Neural progenitor cell (in vitro differentiated cells): Measurements from ENCODE around the gene KDM3B. TPM values are rescaled to one million over a fixed set of nuclear protein-coding genes. Genes with fewer than 3 reads are reported as not detected.
A peak's percentile ranks its signal among the peaks of the same experiment; 100 is the strongest.

ENCODE experiments used
- DNase-seq: peaks from one replicate; pipeline ENCODE4 v3.0.0-alpha.2; 2016; ENCODE audit warnings: low spot score
- H2AFZ ChIP-seq: fragments of 200-600 bp; sonication (generic); replicated peaks from 2 replicates; pipeline ENCODE4 v1.6.1; 2016; ENCODE audit warnings: antibody characterized with exemption
- H3F3A ChIP-seq: fragments of 200-600 bp; sonication (generic); 2 replicates; pipeline ENCODE4 v1.6.1; 2016; ENCODE audit warnings: antibody characterized with exemption, low read depth
- H3K27ac ChIP-seq: fragments of 200-600 bp; sonication (generic); 2 replicates; pipeline ENCODE4 v1.5.1; 2016; ENCODE audit warnings: mild to moderate bottlenecking
- H3K27me3 ChIP-seq: fragments of 200-600 bp; sonication (generic); 2 replicates; pipeline ENCODE4 v1.6.1; 2016; ENCODE audit warnings: mild to moderate bottlenecking, moderate library complexity
- H3K36me3 ChIP-seq: fragments of 200-600 bp; sonication (generic); 2 replicates; pipeline ENCODE4 v1.5.1; 2016
- H3K4me1 ChIP-seq: fragments of 200-600 bp; sonication (generic); 2 replicates; pipeline ENCODE4 v1.6.1; 2016; ENCODE audit warnings: mixed run types
- H3K4me2 ChIP-seq: fragments of 200-600 bp; sonication (generic); 2 replicates; pipeline ENCODE4 v1.6.1; 2016
- H3K4me3 ChIP-seq: fragments of 200-600 bp; sonication (generic); 2 replicates; pipeline ENCODE4 v1.5.1; 2016
- H3K79me2 ChIP-seq: fragments of 200-600 bp; sonication (generic); 2 replicates; pipeline ENCODE4 v1.6.1; 2016; ENCODE audit warnings: low read depth
- H3K9ac ChIP-seq: fragments of 200-600 bp; sonication (generic); 2 replicates; pipeline ENCODE4 v1.6.1; 2016
- H3K9me3 ChIP-seq: fragments of 200-600 bp; sonication (generic); 2 replicates; pipeline ENCODE4 v1.5.1; 2016; ENCODE audit warnings: low read depth
- H4K20me1 ChIP-seq: fragments of 200-600 bp; sonication (generic); 2 replicates; pipeline ENCODE4 v1.6.1; 2016; ENCODE audit warnings: low read depth
- H3K27ac Mint-ChIP-seq: 3 replicates; pipeline ENCODE4 v1.8.0; 2021; ENCODE audit warnings: mixed read lengths
- H3K27me3 Mint-ChIP-seq: 2 replicates; pipeline ENCODE4 v1.8.0; 2022; ENCODE audit warnings: low read depth, mild to moderate bottlenecking, inconsistent platforms, moderate library complexity, mixed read lengths; ENCODE audit not compliant: insufficient read depth
- H3K36me3 Mint-ChIP-seq: 3 replicates; pipeline ENCODE4 v1.8.0; 2021; ENCODE audit warnings: mixed read lengths
- H3K4me1 Mint-ChIP-seq: 3 replicates; pipeline ENCODE4 v1.8.0; 2021; ENCODE audit warnings: mixed read lengths
- H3K4me3 Mint-ChIP-seq: 3 replicates; pipeline ENCODE4 v1.8.0; 2021; ENCODE audit warnings: mild to moderate bottlenecking, moderate library complexity, mixed read lengths
- H3K9me3 Mint-ChIP-seq: 3 replicates; pipeline ENCODE4 v1.8.0; 2020; ENCODE audit warnings: mixed read lengths
- EZH2 ChIP-seq: fragments of 200-600 bp; sonication (generic); IDR thresholded peaks from 2 replicates; pipeline ENCODE4 v1.6.1; 2017; ENCODE audit warnings: antibody characterized with exemption, mild to moderate bottlenecking, moderate library complexity
- EZH2phosphoT487 ChIP-seq: fragments of 200-600 bp; sonication (generic); IDR thresholded peaks from 2 replicates; pipeline ENCODE4 v1.6.1; 2017; ENCODE audit warnings: antibody characterized with exemption
- total RNA-seq: library from RNA; depleted of rRNA; stranded (reverse); fragments of >200 nt; gene quantifications from 2 replicates; pipeline ENCODE4 v1.2.3, GENCODE V29; 2015; ENCODE audit warnings: low replicate concordance
- TF ChIP-seq, protein P1 (sequence below): fragments of 200-600 bp; sonication (generic); IDR thresholded peaks from 2 replicates; pipeline ENCODE4 v1.5.1; 2017; ENCODE audit warnings: antibody characterized with exemption, mild to moderate bottlenecking

The KDM3B gene
- total RNA-seq, 1 donor from 2014 or later: 136 TPM

DNA sequence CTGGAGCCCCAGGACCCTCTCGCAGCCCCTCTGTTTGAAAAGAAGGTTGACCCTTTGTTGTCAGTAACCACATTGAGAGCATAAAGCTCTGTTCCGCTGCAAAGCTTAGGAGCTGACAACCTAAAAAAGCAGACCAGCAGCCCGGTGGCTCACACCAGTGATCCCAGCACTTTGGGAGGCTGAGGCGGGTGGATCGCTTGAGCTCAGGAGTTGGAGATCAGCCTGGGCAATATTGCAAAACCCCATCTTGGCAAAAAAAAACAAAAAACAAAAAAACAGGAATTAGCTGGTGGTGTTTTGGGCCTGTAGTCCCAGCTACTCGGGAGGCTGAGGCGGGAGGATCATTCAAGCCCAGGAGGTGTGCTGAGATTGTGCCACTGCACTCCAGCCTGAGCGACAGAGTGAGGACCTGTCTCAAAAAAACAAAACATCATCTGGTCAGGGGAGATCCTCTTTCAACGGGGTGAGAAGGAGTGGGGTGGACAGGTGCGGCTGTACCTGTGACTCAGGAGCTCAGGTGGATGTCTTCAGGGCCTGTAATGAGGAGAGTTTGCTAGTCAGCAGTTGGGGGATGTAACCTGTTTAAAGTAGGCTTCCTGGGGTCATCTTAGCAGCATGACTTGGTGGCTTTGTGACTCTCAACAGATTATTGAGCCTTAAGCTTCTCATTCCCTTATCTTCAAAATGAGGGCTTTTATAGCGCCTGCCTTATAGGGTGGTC is 85.7 kb downstream of the KDM3B start:
- no peak overlapping the region for H3K9ac ChIP-seq
- no peaks in the 10 kb centered on the region for H3K9me3 ChIP-seq
- peak overlapping the region; percentile 92 for H3K4me3 Mint-ChIP-seq
- peaks cover 16% of the 10 kb centered on the region for H3K36me3 Mint-ChIP-seq
- H3K4me3 ChIP-seq: peak overlapping the region; percentile 76
- peaks cover 9% of the 10 kb centered on the region for H3K27me3 Mint-ChIP-seq
- H3K27me3 ChIP-seq: no peaks in the 10 kb centered on the region
- H3K36me3 ChIP-seq: peaks cover 8% of the 10 kb centered on the region
- no peaks in the 10 kb centered on the region for H3K9me3 Mint-ChIP-seq
- H4K20me1 ChIP-seq: peaks cover 22% of the 10 kb centered on the region
- peaks cover 16% of the 10 kb centered on the region for H3K79me2 ChIP-seq
- TF ChIP-seq EZH2 (no peak), EZH2phosphoT487 (no peak)
- TF ChIP-seq, protein P1, sequence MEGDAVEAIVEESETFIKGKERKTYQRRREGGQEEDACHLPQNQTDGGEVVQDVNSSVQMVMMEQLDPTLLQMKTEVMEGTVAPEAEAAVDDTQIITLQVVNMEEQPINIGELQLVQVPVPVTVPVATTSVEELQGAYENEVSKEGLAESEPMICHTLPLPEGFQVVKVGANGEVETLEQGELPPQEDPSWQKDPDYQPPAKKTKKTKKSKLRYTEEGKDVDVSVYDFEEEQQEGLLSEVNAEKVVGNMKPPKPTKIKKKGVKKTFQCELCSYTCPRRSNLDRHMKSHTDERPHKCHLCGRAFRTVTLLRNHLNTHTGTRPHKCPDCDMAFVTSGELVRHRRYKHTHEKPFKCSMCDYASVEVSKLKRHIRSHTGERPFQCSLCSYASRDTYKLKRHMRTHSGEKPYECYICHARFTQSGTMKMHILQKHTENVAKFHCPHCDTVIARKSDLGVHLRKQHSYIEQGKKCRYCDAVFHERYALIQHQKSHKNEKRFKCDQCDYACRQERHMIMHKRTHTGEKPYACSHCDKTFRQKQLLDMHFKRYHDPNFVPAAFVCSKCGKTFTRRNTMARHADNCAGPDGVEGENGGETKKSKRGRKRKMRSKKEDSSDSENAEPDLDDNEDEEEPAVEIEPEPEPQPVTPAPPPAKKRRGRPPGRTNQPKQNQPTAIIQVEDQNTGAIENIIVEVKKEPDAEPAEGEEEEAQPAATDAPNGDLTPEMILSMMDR: no peak
- no peak overlapping the region for H2AFZ ChIP-seq
- peaks cover 27% of the 10 kb centered on the region for H3K4me1 ChIP-seq
- no peak overlapping the region for H3K27ac ChIP-seq
- DNase-seq: peak; percentile 33
- peak overlapping the region; percentile 84 for H3K4me2 ChIP-seq
- H3F3A ChIP-seq: peaks cover 38% of the 10 kb centered on the region
- H3K27ac Mint-ChIP-seq: peak overlapping the region; percentile 85
- peaks cover 36% of the 10 kb centered on the region for H3K4me1 Mint-ChIP-seq

DNA sequence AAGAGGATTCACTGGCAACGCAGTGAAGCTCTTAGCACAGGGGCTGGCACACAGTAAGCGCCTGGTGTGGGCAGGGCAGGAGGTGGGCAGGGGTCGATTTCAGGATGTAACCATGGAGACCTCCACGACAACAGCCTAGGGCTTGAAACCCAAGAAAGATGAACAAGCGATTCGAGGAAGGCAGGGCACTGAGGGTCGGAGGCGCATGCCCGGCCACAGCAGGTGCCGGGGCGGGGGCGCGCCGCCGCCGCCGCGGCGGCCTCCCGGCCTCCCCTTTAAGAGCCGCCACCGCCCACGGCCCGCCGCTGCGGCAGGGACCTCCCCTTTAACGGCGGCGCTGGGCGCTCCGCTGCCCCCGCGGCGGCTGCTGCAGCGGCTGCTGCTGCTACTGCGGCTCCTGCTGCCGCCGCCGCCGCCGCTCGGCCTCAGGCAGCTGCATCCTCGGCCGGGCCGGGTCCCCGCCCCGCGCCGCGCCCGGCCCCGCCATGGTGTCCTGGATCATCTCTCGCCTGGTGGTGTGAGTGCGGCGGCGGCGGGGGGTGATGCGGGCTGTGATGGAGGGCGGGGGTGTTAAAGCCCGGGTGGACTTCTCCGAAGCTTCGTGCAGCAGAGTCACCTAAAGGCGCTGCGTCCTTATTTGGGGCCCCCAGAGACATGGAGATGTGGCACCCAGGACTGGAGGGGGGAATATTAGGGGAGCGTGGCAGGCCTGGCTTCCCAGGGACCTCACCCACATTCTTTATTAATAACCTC is 86.4 kb downstream of the KDM3B start, which contains the start of gene REEP2:
Gene REEP2, plus strand, starts transcription at position 334 of the 753 bp plus-strand sequence. Its CDS starts 152 bp downstream, at position 486.
- no peak within 1 kb of the TSS for H3K27ac ChIP-seq
- H3K79me2 ChIP-seq: peaks cover 16% of the 10 kb centered on the region
- peak within 1 kb of the TSS; percentile 93 for H3K4me2 ChIP-seq
- H3K27me3 ChIP-seq: no peaks in the 10 kb centered on the region
- Mint-ChIP-seq H3K27ac (peak within 1 kb of the TSS; percentile 85), H3K4me3 (peak within 1 kb of the TSS; percentile 92), H3K9me3 (no peaks in the 10 kb centered on the region), H3K36me3 (peaks cover 16% of the 10 kb centered on the region), H3K4me1 (peaks cover 36% of the 10 kb centered on the region), H3K27me3 (peaks cover 9% of the 10 kb centered on the region)
- no peaks in the 10 kb centered on the region for H3K9me3 ChIP-seq
- peaks cover 22% of the 10 kb centered on the region for H4K20me1 ChIP-seq
- H3K4me1 ChIP-seq: peaks cover 27% of the 10 kb centered on the region
- H3K36me3 ChIP-seq: peaks cover 8% of the 10 kb centered on the region
- H3F3A ChIP-seq: peaks cover 38% of the 10 kb centered on the region
- H2AFZ ChIP-seq: peak within 1 kb of the TSS; percentile 63
- DNase-seq: peak; percentile 96
- H3K9ac ChIP-seq: peak within 1 kb of the TSS; percentile 74
- TF ChIP-seq, protein P1: no peak
- no peak for TF ChIP-seq EZH2phosphoT487
- peak within 1 kb of the TSS; percentile 76 for H3K4me3 ChIP-seq

DNA sequence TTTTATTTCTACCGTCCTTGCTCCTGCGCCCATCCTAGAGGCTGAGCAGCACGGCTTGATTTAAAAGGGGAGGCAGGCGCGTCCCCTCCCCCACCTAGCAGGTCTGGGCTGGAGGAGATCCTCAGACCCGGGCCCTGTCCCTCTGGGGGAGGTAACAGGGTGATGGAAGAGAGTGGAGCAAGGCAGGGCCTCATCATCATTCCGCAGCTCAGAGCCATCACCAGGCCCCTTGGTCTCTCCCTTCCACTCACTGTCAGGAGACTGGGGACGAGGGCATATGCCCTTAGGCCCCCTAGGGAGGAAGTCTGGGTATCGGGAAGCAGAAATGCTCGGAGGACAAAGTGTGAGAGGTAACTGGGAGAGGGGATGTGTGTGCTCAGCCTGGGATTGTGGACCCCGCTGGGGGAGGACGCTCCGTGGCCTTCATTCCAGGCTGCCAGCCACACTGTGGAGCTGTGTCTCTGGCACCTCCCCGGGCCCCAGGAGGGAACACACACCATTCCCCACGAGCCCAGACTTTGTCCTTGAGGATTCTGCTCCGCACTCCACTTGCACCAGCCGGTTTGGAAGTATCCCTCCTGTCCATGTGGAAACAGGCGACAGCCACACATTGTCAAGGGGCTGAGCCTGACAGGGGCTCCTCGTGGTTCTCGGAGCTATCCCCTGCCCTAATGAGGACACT is 87.1 kb downstream of the KDM3B start:
- H3K9me3 ChIP-seq: no peaks in the 10 kb centered on the region
- DNase-seq: peak; percentile 50
- H3K4me3 Mint-ChIP-seq: peak overlapping the region; percentile 92
- peak overlapping the region; percentile 93 for H3K4me2 ChIP-seq
- peak overlapping the region; percentile 63 for H2AFZ ChIP-seq
- peaks cover 38% of the 10 kb centered on the region for H3F3A ChIP-seq
- peaks cover 11% of the 10 kb centered on the region for H3K27me3 Mint-ChIP-seq
- H3K9ac ChIP-seq: peak overlapping the region; percentile 74
- TF ChIP-seq, protein P1: no peak
- TF ChIP-seq EZH2phosphoT487 (no peak), EZH2 (no peak)
- peaks cover 8% of the 10 kb centered on the region for H3K36me3 ChIP-seq
- peaks cover 27% of the 10 kb centered on the region for H3K4me1 ChIP-seq
- H3K36me3 Mint-ChIP-seq: peaks cover 17% of the 10 kb centered on the region
- peaks cover 16% of the 10 kb centered on the region for H3K79me2 ChIP-seq
- no peak overlapping the region for H3K27ac ChIP-seq
- peaks cover 36% of the 10 kb centered on the region for H3K4me1 Mint-ChIP-seq
- H3K27ac Mint-ChIP-seq: no peak overlapping the region
- H3K27me3 ChIP-seq: no peaks in the 10 kb centered on the region
- peaks cover 22% of the 10 kb centered on the region for H4K20me1 ChIP-seq
- H3K4me3 ChIP-seq: peak overlapping the region; percentile 76
- no peaks in the 10 kb centered on the region for H3K9me3 Mint-ChIP-seq
